ENCODE data around the gene PEX14. TPM values are rescaled to one million over a fixed set of nuclear protein-coding genes. Genes with fewer than 3 reads are reported as not detected.

PEX14 gene
- total RNA-seq, 2 donors from 2014 or later = 19.5 to 29.3 TPM

DNA sequence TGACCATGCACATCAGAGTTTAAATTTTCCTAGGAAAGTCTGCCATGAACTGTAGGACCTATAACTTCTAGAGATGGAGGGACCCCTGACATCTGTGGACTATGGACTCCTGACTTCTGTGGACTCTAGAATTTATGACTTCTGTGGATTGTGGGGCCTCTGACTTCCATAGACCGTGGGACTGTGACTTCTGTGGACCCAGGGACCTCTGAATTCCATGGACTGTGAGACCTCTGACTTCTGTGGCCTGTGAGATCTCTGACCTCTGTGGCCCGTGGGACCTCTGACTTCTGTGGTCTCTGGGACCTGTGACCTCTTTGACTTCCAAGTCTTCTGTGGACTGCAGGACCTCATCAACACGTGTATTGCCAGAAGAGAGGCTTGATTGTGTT, 36.7 kb downstream of the PEX14 start:
- H3K4me3 ChIP-seq = no peak overlapping the region
- TF ChIP-seq, protein P1, sequence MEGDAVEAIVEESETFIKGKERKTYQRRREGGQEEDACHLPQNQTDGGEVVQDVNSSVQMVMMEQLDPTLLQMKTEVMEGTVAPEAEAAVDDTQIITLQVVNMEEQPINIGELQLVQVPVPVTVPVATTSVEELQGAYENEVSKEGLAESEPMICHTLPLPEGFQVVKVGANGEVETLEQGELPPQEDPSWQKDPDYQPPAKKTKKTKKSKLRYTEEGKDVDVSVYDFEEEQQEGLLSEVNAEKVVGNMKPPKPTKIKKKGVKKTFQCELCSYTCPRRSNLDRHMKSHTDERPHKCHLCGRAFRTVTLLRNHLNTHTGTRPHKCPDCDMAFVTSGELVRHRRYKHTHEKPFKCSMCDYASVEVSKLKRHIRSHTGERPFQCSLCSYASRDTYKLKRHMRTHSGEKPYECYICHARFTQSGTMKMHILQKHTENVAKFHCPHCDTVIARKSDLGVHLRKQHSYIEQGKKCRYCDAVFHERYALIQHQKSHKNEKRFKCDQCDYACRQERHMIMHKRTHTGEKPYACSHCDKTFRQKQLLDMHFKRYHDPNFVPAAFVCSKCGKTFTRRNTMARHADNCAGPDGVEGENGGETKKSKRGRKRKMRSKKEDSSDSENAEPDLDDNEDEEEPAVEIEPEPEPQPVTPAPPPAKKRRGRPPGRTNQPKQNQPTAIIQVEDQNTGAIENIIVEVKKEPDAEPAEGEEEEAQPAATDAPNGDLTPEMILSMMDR (IDR thresholded peaks at IDR 0.05) = no peak
- H3K9ac ChIP-seq (ENCODE audit: low read depth in 2 of 2, low read length in 2 of 2) = no peak overlapping the region
- H3K27ac ChIP-seq = peak overlapping the region; percentile 23
- H3K36me3 ChIP-seq = no peaks in the 10 kb centered on the region
- no peaks in the 10 kb centered on the region for H3K9me3 ChIP-seq
- intact Hi-C loops (cut with DNase I) = no loop called here
- no peak for DNase-seq
- no peaks in the 10 kb centered on the region for H3K27me3 ChIP-seq
- peaks cover 13% of the 10 kb centered on the region for H3K4me1 ChIP-seq

DNA sequence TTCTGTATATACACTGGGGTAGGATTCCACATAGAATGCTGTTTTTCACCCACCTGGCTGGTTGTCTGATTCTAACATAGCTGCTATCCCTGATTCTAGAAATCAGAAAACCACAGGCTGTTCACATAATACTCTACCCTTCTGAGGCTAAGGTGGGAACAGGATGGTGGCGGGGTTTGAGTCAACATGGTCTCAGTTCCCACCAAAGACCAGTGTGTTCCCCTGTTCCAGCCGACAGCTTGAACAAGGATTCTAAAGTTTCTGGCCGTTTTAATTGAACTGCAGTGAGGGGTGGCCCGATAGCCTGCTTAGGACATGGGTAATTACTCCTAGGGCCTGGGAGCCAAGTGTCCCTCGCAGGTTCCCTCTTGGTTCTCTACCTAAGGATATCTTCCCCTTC, 38.4 kb downstream of the PEX14 start:
- Histone ChIP-seq H3K27me3 (no peaks in the 10 kb centered on the region), H3K4me1 (peaks cover 13% of the 10 kb centered on the region), H3K27ac (no peak overlapping the region), H3K9me3 (no peaks in the 10 kb centered on the region), H3K36me3 (no peaks in the 10 kb centered on the region), H3K4me3 (no peak overlapping the region), H3K9ac (ENCODE audit: low read depth in 2 of 2, low read length in 2 of 2) (no peak overlapping the region)
- no peak for DNase-seq
- intact Hi-C loops (cut with DNase I) = no loop called here
- TF ChIP-seq, protein P1 (IDR thresholded peaks at IDR 0.05) = no peak

DNA sequence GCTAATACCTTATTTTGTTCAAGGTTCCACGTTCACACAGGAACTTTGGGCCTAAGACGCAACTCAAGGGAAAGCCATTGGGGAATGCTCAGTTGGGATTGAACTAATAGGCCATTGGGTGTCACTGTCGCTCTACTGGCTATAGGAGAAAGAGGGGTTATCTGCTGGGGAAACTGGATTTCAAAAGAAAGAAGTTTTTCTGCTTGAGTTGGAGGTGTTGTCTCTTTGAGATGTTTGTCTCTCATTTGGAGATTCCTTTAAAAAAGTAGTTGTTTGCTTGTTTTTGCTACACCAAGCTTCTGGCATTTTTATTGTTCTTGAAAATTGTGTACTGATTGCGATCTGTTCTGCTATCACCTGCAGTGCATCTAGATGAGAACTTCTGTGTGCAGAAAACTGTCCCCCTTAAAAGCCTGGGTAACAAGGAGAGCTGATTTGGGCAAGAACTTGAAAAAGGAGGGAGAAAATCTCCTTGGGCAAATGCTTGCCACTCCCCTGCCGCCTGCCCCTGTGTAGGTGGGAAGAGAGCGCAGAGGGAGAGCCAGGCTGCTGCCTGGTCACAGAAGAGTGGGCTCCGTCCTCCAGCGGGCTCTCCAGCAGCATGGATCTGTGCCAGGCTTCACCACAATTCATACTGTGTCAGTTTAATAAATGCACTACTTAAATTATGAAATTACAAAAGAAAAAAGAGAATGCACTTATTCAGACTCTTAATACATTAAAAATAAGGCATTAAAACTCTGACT, 39.9 kb downstream of the PEX14 start:
- Histone ChIP-seq H3K9ac (ENCODE audit: low read depth in 2 of 2, low read length in 2 of 2) (no peak overlapping the region), H3K4me3 (no peak overlapping the region), H3K27me3 (no peaks in the 10 kb centered on the region), H3K27ac (no peak overlapping the region), H3K36me3 (no peaks in the 10 kb centered on the region), H3K4me1 (peaks cover 13% of the 10 kb centered on the region), H3K9me3 (no peaks in the 10 kb centered on the region)
- intact Hi-C loops (cut with DNase I) = no loop called here
- DNase-seq = no peak
- TF ChIP-seq, protein P1 (IDR thresholded peaks at IDR 0.05) = peak; percentile 21

DNA sequence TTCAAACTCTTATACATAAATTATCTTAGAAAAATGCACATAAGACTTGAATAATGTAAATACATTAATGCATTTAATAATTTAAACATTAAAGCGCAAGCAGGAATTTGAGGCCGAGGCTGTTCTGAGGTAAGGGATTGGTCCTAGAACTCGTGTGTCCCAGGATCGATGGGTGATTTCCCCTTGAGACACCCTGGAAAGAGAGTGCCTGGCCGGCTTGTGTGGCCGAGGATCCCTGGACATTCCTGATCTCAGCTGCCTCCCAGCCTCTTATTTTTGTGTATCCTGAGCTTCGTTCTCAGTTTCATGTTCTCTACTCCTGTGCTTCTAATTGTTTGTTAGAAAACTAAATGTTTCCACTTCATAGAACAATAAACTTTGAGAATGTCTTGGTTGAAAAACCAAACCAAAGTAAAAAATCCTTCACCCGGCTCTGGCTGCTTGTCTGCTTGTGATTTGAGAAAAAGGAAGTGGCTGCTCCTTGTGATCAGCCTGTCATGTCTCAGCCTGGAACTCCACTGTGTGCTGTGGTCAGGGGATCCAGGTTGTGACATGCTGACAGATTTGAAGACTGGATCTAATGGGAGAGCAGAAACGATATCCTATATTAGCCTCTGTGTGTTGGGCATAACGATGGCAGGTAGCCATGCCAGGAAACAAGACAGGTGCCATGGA, 40.7 kb downstream of the PEX14 start:
- H3K9ac ChIP-seq (ENCODE audit: low read depth in 2 of 2, low read length in 2 of 2) = no peak overlapping the region
- DNase-seq = no peak
- H3K36me3 ChIP-seq = no peaks in the 10 kb centered on the region
- no peak overlapping the region for H3K4me3 ChIP-seq
- peaks cover 6% of the 10 kb centered on the region for H3K4me1 ChIP-seq
- H3K27me3 ChIP-seq = no peaks in the 10 kb centered on the region
- intact Hi-C loops (cut with DNase I) = no loop called here
- no peaks in the 10 kb centered on the region for H3K9me3 ChIP-seq
- no peak overlapping the region for H3K27ac ChIP-seq
- TF ChIP-seq, protein P1 (IDR thresholded peaks at IDR 0.05) = no peak

DNA sequence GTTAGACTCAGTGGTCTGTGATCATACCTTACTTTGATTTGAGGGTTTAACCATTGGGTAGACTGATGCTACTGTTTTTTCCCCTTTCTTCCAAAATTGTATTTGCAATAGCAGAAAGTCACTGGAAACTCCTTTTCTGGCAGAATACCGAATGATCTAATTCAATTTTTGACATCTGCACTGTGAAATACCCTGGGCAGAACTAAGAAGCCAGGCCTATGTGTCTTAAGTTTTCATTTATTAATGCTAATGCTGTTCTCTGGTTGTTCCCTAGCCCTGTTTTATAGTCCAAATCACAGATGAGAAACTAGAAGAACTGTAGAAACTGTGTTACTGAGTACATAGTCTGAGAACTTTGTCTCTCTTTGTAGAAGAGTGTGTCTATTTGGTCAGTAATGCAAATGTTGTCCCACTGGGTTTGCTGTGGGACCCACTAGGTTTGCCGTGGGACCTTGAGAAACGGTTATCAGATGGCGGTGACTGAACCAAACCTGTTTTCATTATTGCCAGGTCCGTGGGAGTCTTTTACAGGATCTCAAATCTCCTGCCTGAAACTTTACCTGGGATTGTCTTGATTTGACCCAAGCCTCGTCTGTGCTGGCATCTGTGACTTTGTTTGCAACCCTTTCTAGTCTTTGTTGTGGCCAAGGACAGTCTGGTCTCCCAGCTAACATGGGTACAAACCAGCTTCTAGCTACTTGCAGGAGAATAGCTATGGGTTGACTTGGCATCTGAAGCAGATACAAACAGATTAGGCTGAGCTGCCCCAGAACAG, 41.4 kb downstream of the PEX14 start:
- H3K36me3 ChIP-seq = no peaks in the 10 kb centered on the region
- no peak for DNase-seq
- TF ChIP-seq, protein P1 (IDR thresholded peaks at IDR 0.05) = no peak
- no peak overlapping the region for H3K4me3 ChIP-seq
- H3K27ac ChIP-seq = no peak overlapping the region
- no peaks in the 10 kb centered on the region for H3K27me3 ChIP-seq
- no peaks in the 10 kb centered on the region for H3K9me3 ChIP-seq
- intact Hi-C loops (cut with DNase I) = no loop called here
- H3K4me1 ChIP-seq = no peaks in the 10 kb centered on the region
- no peak overlapping the region for H3K9ac ChIP-seq (ENCODE audit: low read depth in 2 of 2, low read length in 2 of 2)

Measured in colonic mucosa (tissue), 4 donors.